ENCODE measurements around the gene BPIFB2. TPM values are rescaled to one million over a fixed set of nuclear protein-coding genes. Genes with fewer than 3 reads are reported as not detected.

BPIFB2 gene
- total RNA-seq, 1 experiment from 2014 or later = not detected

DNA sequence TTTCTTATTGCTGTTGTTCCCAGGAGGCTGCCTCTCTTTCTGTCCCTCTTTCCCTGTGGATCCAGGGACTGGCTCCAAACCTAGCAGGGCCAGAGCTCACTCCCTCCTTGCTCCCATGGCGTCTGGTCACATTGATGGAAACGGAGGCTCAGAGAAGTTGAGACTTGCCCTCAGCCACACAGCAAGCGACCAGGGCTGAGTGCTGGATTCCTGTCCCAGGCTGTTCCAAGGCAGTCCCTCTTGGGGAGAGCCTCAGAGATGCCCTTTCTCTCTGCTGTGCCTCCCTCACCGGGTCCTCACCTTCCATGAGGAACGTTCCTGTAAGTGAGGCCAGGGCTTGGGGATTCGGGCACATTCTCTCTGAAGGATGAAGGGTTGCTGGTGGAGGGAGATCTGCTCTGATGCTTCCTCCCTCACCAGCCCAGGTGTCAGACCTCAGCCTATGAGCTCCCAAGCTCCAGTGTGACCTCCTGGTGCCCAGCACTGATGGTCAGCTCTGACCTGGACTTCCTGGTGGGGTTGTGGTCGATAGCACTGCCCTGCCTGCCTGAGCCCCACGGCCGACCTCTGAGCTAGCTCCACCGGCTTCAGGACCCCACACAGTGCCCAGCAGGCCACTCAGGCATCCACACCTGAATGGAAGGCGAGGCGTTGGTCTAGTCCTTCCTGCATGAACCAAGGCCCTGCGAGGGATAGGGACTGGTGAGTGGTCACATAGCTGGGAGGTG lies 30.1 kb upstream of the BPIFB2 start:
- POLR2A ChIA-PET = no interaction called here
- Histone ChIP-seq H3K4me1 (ENCODE audit: control insufficient read depth, insufficient read depth, low read length) (no peaks in the 10 kb centered on the region), H3K4me3 (ENCODE audit: low read depth in 2 of 2, low read length in 2 of 2) (no peak overlapping the region), H3K27ac (ENCODE audit: low read length) (no peak overlapping the region), H3K9me3 (ENCODE audit: control insufficient read depth, insufficient read depth, low read depth, low read length) (no peaks in the 10 kb centered on the region), H3K36me3 (ENCODE audit: control insufficient read depth, insufficient read depth, low read length) (no peaks in the 10 kb centered on the region), H3K27me3 (ENCODE audit: control insufficient read depth, insufficient read depth, low read length) (no peaks in the 10 kb centered on the region)
- in situ Hi-C loops (cut with HindIII; ENCODE audit: low pct_unique_long_range_greater_than_20kb, low sequenced_read_pairs) (no loop called here), intact Hi-C loops (cut with micrococcal nuclease; ENCODE audit: unreplicated experiment) (no loop called here)
- CTCF ChIA-PET = no interaction called here
- no peak for TF ChIP-seq TCF7L2 (IDR thresholded peaks at IDR 0.05; ENCODE audit: low read depth, low read length)
- no peak for TF ChIP-seq POLR2AphosphoS5 (IDR thresholded peaks at IDR 0.05; ENCODE audit: low read depth, low read length)
- TF ChIP-seq, protein P1, sequence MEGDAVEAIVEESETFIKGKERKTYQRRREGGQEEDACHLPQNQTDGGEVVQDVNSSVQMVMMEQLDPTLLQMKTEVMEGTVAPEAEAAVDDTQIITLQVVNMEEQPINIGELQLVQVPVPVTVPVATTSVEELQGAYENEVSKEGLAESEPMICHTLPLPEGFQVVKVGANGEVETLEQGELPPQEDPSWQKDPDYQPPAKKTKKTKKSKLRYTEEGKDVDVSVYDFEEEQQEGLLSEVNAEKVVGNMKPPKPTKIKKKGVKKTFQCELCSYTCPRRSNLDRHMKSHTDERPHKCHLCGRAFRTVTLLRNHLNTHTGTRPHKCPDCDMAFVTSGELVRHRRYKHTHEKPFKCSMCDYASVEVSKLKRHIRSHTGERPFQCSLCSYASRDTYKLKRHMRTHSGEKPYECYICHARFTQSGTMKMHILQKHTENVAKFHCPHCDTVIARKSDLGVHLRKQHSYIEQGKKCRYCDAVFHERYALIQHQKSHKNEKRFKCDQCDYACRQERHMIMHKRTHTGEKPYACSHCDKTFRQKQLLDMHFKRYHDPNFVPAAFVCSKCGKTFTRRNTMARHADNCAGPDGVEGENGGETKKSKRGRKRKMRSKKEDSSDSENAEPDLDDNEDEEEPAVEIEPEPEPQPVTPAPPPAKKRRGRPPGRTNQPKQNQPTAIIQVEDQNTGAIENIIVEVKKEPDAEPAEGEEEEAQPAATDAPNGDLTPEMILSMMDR (IDR thresholded peaks at IDR 0.05) = no peak
- no peak for TF ChIP-seq SIN3A (IDR thresholded peaks at IDR 0.05; ENCODE audit: borderline replicate concordance, insufficient read depth, low read depth, low read length)
- TF ChIP-seq, protein P2, sequence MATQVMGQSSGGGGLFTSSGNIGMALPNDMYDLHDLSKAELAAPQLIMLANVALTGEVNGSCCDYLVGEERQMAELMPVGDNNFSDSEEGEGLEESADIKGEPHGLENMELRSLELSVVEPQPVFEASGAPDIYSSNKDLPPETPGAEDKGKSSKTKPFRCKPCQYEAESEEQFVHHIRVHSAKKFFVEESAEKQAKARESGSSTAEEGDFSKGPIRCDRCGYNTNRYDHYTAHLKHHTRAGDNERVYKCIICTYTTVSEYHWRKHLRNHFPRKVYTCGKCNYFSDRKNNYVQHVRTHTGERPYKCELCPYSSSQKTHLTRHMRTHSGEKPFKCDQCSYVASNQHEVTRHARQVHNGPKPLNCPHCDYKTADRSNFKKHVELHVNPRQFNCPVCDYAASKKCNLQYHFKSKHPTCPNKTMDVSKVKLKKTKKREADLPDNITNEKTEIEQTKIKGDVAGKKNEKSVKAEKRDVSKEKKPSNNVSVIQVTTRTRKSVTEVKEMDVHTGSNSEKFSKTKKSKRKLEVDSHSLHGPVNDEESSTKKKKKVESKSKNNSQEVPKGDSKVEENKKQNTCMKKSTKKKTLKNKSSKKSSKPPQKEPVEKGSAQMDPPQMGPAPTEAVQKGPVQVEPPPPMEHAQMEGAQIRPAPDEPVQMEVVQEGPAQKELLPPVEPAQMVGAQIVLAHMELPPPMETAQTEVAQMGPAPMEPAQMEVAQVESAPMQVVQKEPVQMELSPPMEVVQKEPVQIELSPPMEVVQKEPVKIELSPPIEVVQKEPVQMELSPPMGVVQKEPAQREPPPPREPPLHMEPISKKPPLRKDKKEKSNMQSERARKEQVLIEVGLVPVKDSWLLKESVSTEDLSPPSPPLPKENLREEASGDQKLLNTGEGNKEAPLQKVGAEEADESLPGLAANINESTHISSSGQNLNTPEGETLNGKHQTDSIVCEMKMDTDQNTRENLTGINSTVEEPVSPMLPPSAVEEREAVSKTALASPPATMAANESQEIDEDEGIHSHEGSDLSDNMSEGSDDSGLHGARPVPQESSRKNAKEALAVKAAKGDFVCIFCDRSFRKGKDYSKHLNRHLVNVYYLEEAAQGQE (IDR thresholded peaks at IDR 0.05; ENCODE audit: insufficient read depth in 1 of 2, low read depth in 2 of 2, low read length in 1 of 2) = no peak
- no peak for DNase-seq (ENCODE audit: low read depth, low spot score)
- no TSS peak for BruUV-seq (replicated peaks)
- no peak for ATAC-seq

- H3K9me3 ChIP-seq (ENCODE audit: control insufficient read depth, insufficient read depth, low read depth, low read length) = no peaks in the 10 kb centered on the region
- CTCF ChIA-PET = no interaction called here
- no peak for TF ChIP-seq SIN3A (IDR thresholded peaks at IDR 0.05; ENCODE audit: borderline replicate concordance, insufficient read depth, low read depth, low read length)
- no peak for TF ChIP-seq POLR2AphosphoS5 (IDR thresholded peaks at IDR 0.05; ENCODE audit: low read depth, low read length)
- TF ChIP-seq, protein P1 (IDR thresholded peaks at IDR 0.05) = no peak
- TF ChIP-seq, protein P2 (IDR thresholded peaks at IDR 0.05; ENCODE audit: insufficient read depth in 1 of 2, low read depth in 2 of 2, low read length in 1 of 2) = no peak
- intact Hi-C loops (cut with micrococcal nuclease; ENCODE audit: unreplicated experiment) (no loop called here), in situ Hi-C loops (cut with HindIII; ENCODE audit: low pct_unique_long_range_greater_than_20kb, low sequenced_read_pairs) (no loop called here)
- no peak overlapping the region for H3K27ac ChIP-seq (ENCODE audit: low read length)
- ATAC-seq (no peak), DNase-seq (ENCODE audit: low read depth, low spot score) (no peak)
- no peak overlapping the region for H3K4me3 ChIP-seq (ENCODE audit: low read depth in 2 of 2, low read length in 2 of 2)
- H3K27me3 ChIP-seq (ENCODE audit: control insufficient read depth, insufficient read depth, low read length) = no peaks in the 10 kb centered on the region
- no peaks in the 10 kb centered on the region for H3K36me3 ChIP-seq (ENCODE audit: control insufficient read depth, insufficient read depth, low read length)
- POLR2A ChIA-PET = no interaction called here
- no peaks in the 10 kb centered on the region for H3K4me1 ChIP-seq (ENCODE audit: control insufficient read depth, insufficient read depth, low read length)
- no TSS peak for BruUV-seq (replicated peaks)
Measured at GRCh38 chr20:32978009-32978335, 29.5 kb upstream of the BPIFB2 start.

Data from Panc1 (cell line).